Sigmoid colon (tissue), 7 donors: ENCODE results near the gene LMBR1. TPM values are rescaled to one million over a fixed set of nuclear protein-coding genes. Genes with fewer than 3 reads are reported as not detected.

Experiments used
- DNase-seq: peaks from one replicate; pipeline ENCODE4 v3.0.0-alpha.2; 2019
- H3K27ac ChIP-seq, 4 donors: fragments of 200-600 bp; sonication (generic); one replicate each; pipeline ENCODE4 v1.5.1; 2016 to 2019; ENCODE audit warnings: mild to moderate bottlenecking in 1 of 4
- H3K27me3 ChIP-seq, 3 donors: fragments of 200-600 bp; sonication (generic); one replicate each; pipeline ENCODE4 v1.5.1; 2019; ENCODE audit warnings: mild to moderate bottlenecking in 1 of 3
- H3K36me3 ChIP-seq, 4 donors: fragments of 200-600 bp; sonication (generic); one replicate each; pipeline ENCODE4 v1.5.1; 2016 to 2019
- H3K4me1 ChIP-seq, 4 donors: fragments of 200-600 bp; sonication (generic); one replicate each; pipeline ENCODE4 v1.5.1; 2017 to 2019
- H3K4me3 ChIP-seq, 4 donors: fragments of 200-600 bp; sonication (generic); one replicate each; pipeline ENCODE4 v1.5.1; 2017 to 2019; ENCODE audit warnings: mild to moderate bottlenecking in 2 of 4, moderate library complexity in 1 of 4
- H3K9me3 ChIP-seq, 4 donors: fragments of 200-600 bp in 3 of 4; sonication (generic) in 3 of 4; one replicate each; pipeline versions ENCODE4 v1.5.1 to v1.6.1; 2013 to 2019
- CTCF ChIP-seq, 4 experiments: fragments of 450-650 bp in 3 of 4; fragments of 200-600 bp in 1 of 4; IDR thresholded peaks; one replicate each; pipeline ENCODE4 v1.5.1; 2016 to 2019; ENCODE audit warnings: antibody characterized with exemption in 4 of 4, mild to moderate bottlenecking in 3 of 4, moderate library complexity in 2 of 4
- EP300 ChIP-seq, 4 donors: sonication (generic); formaldehyde crosslinking; IDR thresholded peaks; one replicate each; pipeline ENCODE4 v1.6.1; 2017; ENCODE audit warnings: antibody characterized with exemption in 4 of 4
- POLR2A ChIP-seq, 2 donors: fragments of 450-650 bp; IDR thresholded peaks; one replicate each; pipeline ENCODE4 v1.6.1; 2016; ENCODE audit warnings: antibody characterized with exemption in 2 of 2, mild to moderate bottlenecking in 2 of 2, moderate library complexity in 2 of 2
- POLR2AphosphoS5 ChIP-seq, 4 donors: sonication (generic); formaldehyde crosslinking; IDR thresholded peaks; one replicate each; pipeline ENCODE4 v1.6.1; 2017; ENCODE audit warnings: antibody characterized with exemption in 4 of 4
- WGBS, 2 donors: extraction: QIAGEN DNeasy Blood & Tissue Kit; methylation state at CpG; one replicate each; pipeline ENCODE4 v1.1.7; 2013; 5-methylcytosine and 5-hydroxymethylcytosine counted together
- intact Hi-C: fragments of 100-400 bp; cut with DNase I; formaldehyde crosslinking; loops from one replicate; pipeline ENCODE4 v1.15.1; 2023
- polyA plus RNA-seq, 3 donors: library from polyadenylated mRNA; stranded (reverse); fragments of 200-250 nt; gene quantifications; one replicate each; pipeline ENCODE4 v1.2.3, GENCODE V29; 2013
- total RNA-seq, 4 donors: library from RNA; depleted of rRNA; stranded (reverse); fragments of >200 nt; gene quantifications; one replicate each; pipeline ENCODE4 v1.1.0, GENCODE V29; 2016
- donor health status: healthy with polysubstance abuse.
- donor health status: Bipolar disorder and iron deficiency.
- donor health status: healthy.

LMBR1 gene
- total and polyA plus RNA-seq, 7 donors, result 2.5 to 60.9 (median 43.9) TPM

- intact Hi-C loops, result no loop called here
- Histone ChIP-seq H3K27ac (no peak overlapping the region), H3K4me3 (no peak overlapping the region), H3K9me3 (no peaks in the 10 kb centered on the region), H3K4me1 (no peaks in the 10 kb centered on the region), H3K27me3 (no peaks in the 10 kb centered on the region), H3K36me3 (no peaks in the 10 kb centered on the region)
- DNase-seq, result no peak
- 12 to 73% methylated on average over 1 of the region's 1 CpG for WGBS, 2 donors
- TF ChIP-seq POLR2AphosphoS5 (IDR thresholded peaks at IDR 0.05), result no peak
Observed at GRCh38 chr7:156667110-156667426, 225.9 kb downstream of the LMBR1 start.

- no peak for DNase-seq
- intact Hi-C loops, result no loop called here
- Histone ChIP-seq H3K4me3 (no peak overlapping the region), H3K27me3 (no peaks in the 10 kb centered on the region), H3K27ac (no peak overlapping the region), H3K36me3 (no peaks in the 10 kb centered on the region), H3K4me1 (no peaks in the 10 kb centered on the region), H3K9me3 (no peaks in the 10 kb centered on the region)
- 15 to 61% methylated on average over 8 of the region's 8 CpGs for WGBS, 2 donors
- TF ChIP-seq POLR2AphosphoS5 (IDR thresholded peaks at IDR 0.05), result no peak
- TF ChIP-seq EP300 (IDR thresholded peaks at IDR 0.05), result no peak
- no peak for TF ChIP-seq POLR2A (IDR thresholded peaks at IDR 0.05)
- TF ChIP-seq CTCF (IDR thresholded peaks at IDR 0.05), result no peak
Observed at GRCh38 chr7:156666368-156667109, 226.4 kb downstream of the LMBR1 start.

- no peaks in the 10 kb centered on the region for H3K9me3 ChIP-seq
- DNase-seq, result no peak
- no peaks in the 10 kb centered on the region for H3K4me1 ChIP-seq
- no peak overlapping the region for H3K4me3 ChIP-seq
- TF ChIP-seq POLR2A (IDR thresholded peaks at IDR 0.05) (no peak), POLR2AphosphoS5 (IDR thresholded peaks at IDR 0.05) (no peak), EP300 (IDR thresholded peaks at IDR 0.05) (no peak), CTCF (IDR thresholded peaks at IDR 0.05) (no peak)
- no peaks in the 10 kb centered on the region for H3K27me3 ChIP-seq
- no peak overlapping the region for H3K27ac ChIP-seq
- WGBS, 2 donors, result 93 to 96% methylated on average over 4 of the region's 4 CpGs
- intact Hi-C loops, result no loop called here
- H3K36me3 ChIP-seq, result no peaks in the 10 kb centered on the region
Observed at GRCh38 chr7:156665101-156665500, 227.9 kb downstream of the LMBR1 start.

GRCh38 chr7:156662277-156662676 is 230.7 kb downstream of the LMBR1 start:
- Histone ChIP-seq H3K4me1 (no peaks in the 10 kb centered on the region), H3K27me3 (peaks cover 0 to 20% (median 0%) of the 10 kb centered on the region in 3 donors), H3K27ac (no peak overlapping the region), H3K36me3 (no peaks in the 10 kb centered on the region), H3K9me3 (no peaks in the 10 kb centered on the region), H3K4me3 (no peak overlapping the region)
- intact Hi-C loops, result no loop called here
- TF ChIP-seq POLR2AphosphoS5 (IDR thresholded peaks at IDR 0.05), result no peak
- TF ChIP-seq CTCF (IDR thresholded peaks at IDR 0.05), result no peak
- 30 to 72% methylated on average over 4 of the region's 4 CpGs for WGBS, 2 donors
- DNase-seq, result no peak

- H3K4me1 ChIP-seq, result no peaks in the 10 kb centered on the region
- DNase-seq, result no peak
- no peaks in the 10 kb centered on the region for H3K9me3 ChIP-seq
- peaks cover 0 to 24% (median 0%) of the 10 kb centered on the region in 3 donors for H3K27me3 ChIP-seq
- intact Hi-C loops, result no loop called here
- no peak overlapping the region for H3K27ac ChIP-seq
- WGBS, 2 donors, result 86 to 90% methylated on average over 5 of the region's 5 CpGs
- H3K4me3 ChIP-seq, result no peak overlapping the region
- no peak for TF ChIP-seq CTCF (IDR thresholded peaks at IDR 0.05)
- no peak for TF ChIP-seq EP300 (IDR thresholded peaks at IDR 0.05)
- no peak for TF ChIP-seq POLR2A (IDR thresholded peaks at IDR 0.05)
- TF ChIP-seq POLR2AphosphoS5 (IDR thresholded peaks at IDR 0.05), result no peak
- H3K36me3 ChIP-seq, result no peaks in the 10 kb centered on the region
Observed at GRCh38 chr7:156661637-156662036, 231.3 kb downstream of the LMBR1 start.
